Astrocyte (in vitro differentiated cells and primary cell): ENCODE data around the gene RPP25L. TPM values are rescaled to one million over a fixed set of nuclear protein-coding genes. Genes with fewer than 3 reads are reported as not detected.
A peak's percentile ranks its signal among the peaks of the same experiment; 100 is the strongest.

Experiments
- DNase-seq: peaks from one replicate; pipeline ENCODE4 v3.0.0-alpha.2; 2010; ENCODE audit warnings: low read depth
- FAIRE-seq: peaks from 2 replicates; lab custom pipeline; 2011; peaks lifted over from hg19 to GRCh38; lab: Jason Lieb, UNC
- H2AFZ ChIP-seq: 2 replicates; pipeline ENCODE4 v1.6.0; 2012; ENCODE audit warnings: low read depth, low read length, inconsistent platforms
- H3K27ac ChIP-seq: 2 replicates; pipeline ENCODE4 v1.5.1; 2011; ENCODE audit warnings: low read depth, low read length, inconsistent platforms
- H3K27me3 ChIP-seq: 2 replicates; pipeline ENCODE4 v1.6.0; 2011; ENCODE audit warnings: low read length, inconsistent platforms; ENCODE audit not compliant: insufficient read depth
- H3K36me3 ChIP-seq: 2 replicates; pipeline ENCODE4 v1.5.1; 2011; ENCODE audit warnings: low read length, inconsistent platforms; ENCODE audit not compliant: insufficient read depth
- H3K4me1 ChIP-seq: 2 replicates; pipeline ENCODE4 v1.5.1; 2011; ENCODE audit warnings: low read length, inconsistent platforms; ENCODE audit not compliant: insufficient read depth
- H3K4me2 ChIP-seq: 2 replicates; pipeline ENCODE4 v1.6.0; 2012; ENCODE audit warnings: low read length, inconsistent platforms
- H3K4me3 ChIP-seq: 2 replicates; pipeline ENCODE4 v1.5.1; 2011; ENCODE audit warnings: low read depth, mild to moderate bottlenecking, low read length, inconsistent platforms; ENCODE audit not compliant: insufficient read depth
- H3K79me2 ChIP-seq: 2 replicates; pipeline ENCODE4 v1.6.0; 2012; ENCODE audit warnings: mild to moderate bottlenecking, low read length, inconsistent platforms; ENCODE audit not compliant: insufficient read depth
- H3K9ac ChIP-seq: 2 replicates; pipeline ENCODE4 v1.6.0; 2012; ENCODE audit warnings: mild to moderate bottlenecking, low read length, inconsistent platforms
- H3K9me3 ChIP-seq: 2 replicates; pipeline ENCODE4 v1.5.1; 2012; ENCODE audit warnings: low read depth, mild to moderate bottlenecking, low read length, inconsistent platforms; ENCODE audit not compliant: insufficient read depth
- H4K20me1 ChIP-seq: 2 replicates; pipeline ENCODE4 v1.6.0; 2012; ENCODE audit warnings: low read length, inconsistent platforms; ENCODE audit not compliant: insufficient read depth
- H3K27ac Mint-ChIP-seq: one replicate; pipeline ENCODE4 v1.8.0; 2021; ENCODE audit warnings: mild to moderate bottlenecking, mixed read lengths; ENCODE audit not compliant: unreplicated experiment
- H3K27me3 Mint-ChIP-seq: one replicate; pipeline ENCODE4 v1.8.0; 2021; ENCODE audit warnings: low read depth, mixed read lengths; ENCODE audit not compliant: unreplicated experiment
- H3K36me3 Mint-ChIP-seq: one replicate; pipeline ENCODE4 v1.8.0; 2021; ENCODE audit warnings: low read depth, mixed read lengths; ENCODE audit not compliant: unreplicated experiment
- H3K4me1 Mint-ChIP-seq: one replicate; pipeline ENCODE4 v1.8.0; 2021; ENCODE audit warnings: low read depth, mixed read lengths; ENCODE audit not compliant: unreplicated experiment
- H3K4me3 Mint-ChIP-seq: one replicate; pipeline ENCODE4 v1.8.0; 2021; ENCODE audit warnings: mild to moderate bottlenecking, moderate library complexity, mixed read lengths; ENCODE audit not compliant: unreplicated experiment
- H3K9me3 Mint-ChIP-seq: one replicate; pipeline ENCODE4 v1.8.0; 2021; ENCODE audit warnings: mild to moderate bottlenecking, mixed read lengths; ENCODE audit not compliant: unreplicated experiment
- EZH2 ChIP-seq: IDR thresholded peaks from 2 replicates; pipeline ENCODE4 v1.6.1; 2012; ENCODE audit warnings: mild to moderate bottlenecking, low read length, inconsistent platforms; ENCODE audit not compliant: insufficient read depth
- total RNA-seq: library from RNA; stranded (reverse); gene quantifications from 2 replicates; pipeline ENCODE4 v1.2.1, GENCODE V29; 2021
- TF ChIP-seq, protein P1 (sequence below): IDR thresholded peaks from 2 replicates; pipeline ENCODE4 v1.5.1; 2011; ENCODE audit warnings: low read depth, mild to moderate bottlenecking, inconsistent platforms, low read length, moderate library complexity; ENCODE audit not compliant: insufficient read depth

The RPP25L gene
- total RNA-seq, 1 donor from 2014 or later, result 13.9 TPM

DNA sequence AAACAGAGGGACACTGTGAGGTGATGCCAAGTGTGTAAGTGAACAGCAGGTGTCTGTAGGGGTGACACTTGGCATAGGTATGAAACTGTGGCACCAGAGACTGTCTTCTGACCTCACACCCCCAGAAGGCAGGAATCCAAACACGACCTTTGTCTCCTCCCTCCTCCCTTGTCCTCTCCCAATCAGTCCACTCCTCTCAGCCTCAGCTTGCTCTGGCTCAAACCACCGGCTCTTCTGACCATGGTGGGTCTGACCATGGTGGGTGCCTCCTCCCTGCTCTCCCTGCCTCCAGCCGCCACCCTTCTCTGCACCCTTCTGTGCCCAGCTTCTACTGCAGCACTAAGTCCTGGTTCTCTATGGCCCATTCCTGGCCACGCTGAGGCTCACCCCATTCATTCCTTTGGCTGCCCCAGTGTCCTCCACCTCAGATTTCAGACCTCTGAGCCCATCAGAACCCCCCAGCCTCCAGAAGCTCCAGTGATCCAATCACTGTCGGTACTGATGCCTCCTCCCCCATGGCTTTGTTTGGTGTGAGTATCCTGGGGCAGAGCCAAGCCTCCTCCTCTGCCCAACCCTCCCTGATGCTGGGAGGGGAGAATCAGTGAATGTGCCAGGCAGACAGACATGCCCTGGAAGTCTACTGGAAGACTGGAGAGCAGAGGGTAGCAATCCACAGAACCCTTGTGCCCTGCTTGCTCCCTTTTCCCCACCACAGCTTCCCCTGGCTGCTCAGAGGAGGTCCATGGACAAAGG, 18.7 kb upstream of the RPP25L start:
- Histone ChIP-seq H3K79me2 (peaks cover 6% of the 10 kb centered on the region), H3K9ac (no peak overlapping the region), H3K27ac (no peak overlapping the region), H2AFZ (no peak overlapping the region), H3K27me3 (peaks cover 50% of the 10 kb centered on the region), H4K20me1 (peaks cover 26% of the 10 kb centered on the region), H3K4me1 (peaks cover 4% of the 10 kb centered on the region), H3K4me2 (no peak overlapping the region), H3K9me3 (no peaks in the 10 kb centered on the region), H3K4me3 (no peak overlapping the region), H3K36me3 (no peaks in the 10 kb centered on the region)
- TF ChIP-seq, protein P1, sequence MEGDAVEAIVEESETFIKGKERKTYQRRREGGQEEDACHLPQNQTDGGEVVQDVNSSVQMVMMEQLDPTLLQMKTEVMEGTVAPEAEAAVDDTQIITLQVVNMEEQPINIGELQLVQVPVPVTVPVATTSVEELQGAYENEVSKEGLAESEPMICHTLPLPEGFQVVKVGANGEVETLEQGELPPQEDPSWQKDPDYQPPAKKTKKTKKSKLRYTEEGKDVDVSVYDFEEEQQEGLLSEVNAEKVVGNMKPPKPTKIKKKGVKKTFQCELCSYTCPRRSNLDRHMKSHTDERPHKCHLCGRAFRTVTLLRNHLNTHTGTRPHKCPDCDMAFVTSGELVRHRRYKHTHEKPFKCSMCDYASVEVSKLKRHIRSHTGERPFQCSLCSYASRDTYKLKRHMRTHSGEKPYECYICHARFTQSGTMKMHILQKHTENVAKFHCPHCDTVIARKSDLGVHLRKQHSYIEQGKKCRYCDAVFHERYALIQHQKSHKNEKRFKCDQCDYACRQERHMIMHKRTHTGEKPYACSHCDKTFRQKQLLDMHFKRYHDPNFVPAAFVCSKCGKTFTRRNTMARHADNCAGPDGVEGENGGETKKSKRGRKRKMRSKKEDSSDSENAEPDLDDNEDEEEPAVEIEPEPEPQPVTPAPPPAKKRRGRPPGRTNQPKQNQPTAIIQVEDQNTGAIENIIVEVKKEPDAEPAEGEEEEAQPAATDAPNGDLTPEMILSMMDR, result no peak
- no peak for TF ChIP-seq EZH2
- FAIRE-seq (no peak), DNase-seq (no peak)
- no peak overlapping the region for H3K27ac Mint-ChIP-seq
- H3K27me3 Mint-ChIP-seq, result peaks cover 62% of the 10 kb centered on the region
- H3K9me3 Mint-ChIP-seq, result no peaks in the 10 kb centered on the region
- no peak overlapping the region for H3K4me3 Mint-ChIP-seq
- peaks cover 1% of the 10 kb centered on the region for H3K4me1 Mint-ChIP-seq
- peaks cover 3% of the 10 kb centered on the region for H3K36me3 Mint-ChIP-seq

DNA sequence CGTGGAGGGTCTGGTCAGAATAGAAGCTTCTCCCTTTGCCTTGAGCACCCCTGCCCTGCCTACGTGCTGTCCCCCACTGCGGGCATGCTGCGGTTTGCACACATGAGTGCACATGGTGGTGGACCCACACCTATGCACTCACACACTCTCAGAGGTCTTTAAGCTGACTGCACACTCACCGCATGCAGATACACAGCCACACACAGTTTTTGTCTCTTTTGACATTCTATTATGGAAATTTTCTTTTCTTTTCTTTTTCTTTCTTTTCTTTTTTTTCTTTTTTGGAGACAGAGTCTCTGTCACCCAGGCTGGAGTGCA, 17.6 kb upstream of the RPP25L start:
- peaks cover 15% of the 10 kb centered on the region for H4K20me1 ChIP-seq
- Mint-ChIP-seq H3K36me3 (no peaks in the 10 kb centered on the region), H3K4me1 (peaks cover 1% of the 10 kb centered on the region), H3K4me3 (peak overlapping the region; percentile 23), H3K9me3 (no peaks in the 10 kb centered on the region), H3K27ac (no peak overlapping the region), H3K27me3 (peaks cover 64% of the 10 kb centered on the region)
- TF ChIP-seq EZH2, result no peak
- no peak overlapping the region for H3K27ac ChIP-seq
- no peak for DNase-seq
- H3K9me3 ChIP-seq, result no peaks in the 10 kb centered on the region
- H3K36me3 ChIP-seq, result no peaks in the 10 kb centered on the region
- H3K4me3 ChIP-seq, result no peak overlapping the region
- peak overlapping the region; percentile 80 for H3K4me2 ChIP-seq
- peaks cover 60% of the 10 kb centered on the region for H3K27me3 ChIP-seq
- FAIRE-seq, result no peak
- H3K79me2 ChIP-seq, result no peaks in the 10 kb centered on the region
- no peak overlapping the region for H3K9ac ChIP-seq
- no peak overlapping the region for H2AFZ ChIP-seq
- peaks cover 4% of the 10 kb centered on the region for H3K4me1 ChIP-seq

DNA sequence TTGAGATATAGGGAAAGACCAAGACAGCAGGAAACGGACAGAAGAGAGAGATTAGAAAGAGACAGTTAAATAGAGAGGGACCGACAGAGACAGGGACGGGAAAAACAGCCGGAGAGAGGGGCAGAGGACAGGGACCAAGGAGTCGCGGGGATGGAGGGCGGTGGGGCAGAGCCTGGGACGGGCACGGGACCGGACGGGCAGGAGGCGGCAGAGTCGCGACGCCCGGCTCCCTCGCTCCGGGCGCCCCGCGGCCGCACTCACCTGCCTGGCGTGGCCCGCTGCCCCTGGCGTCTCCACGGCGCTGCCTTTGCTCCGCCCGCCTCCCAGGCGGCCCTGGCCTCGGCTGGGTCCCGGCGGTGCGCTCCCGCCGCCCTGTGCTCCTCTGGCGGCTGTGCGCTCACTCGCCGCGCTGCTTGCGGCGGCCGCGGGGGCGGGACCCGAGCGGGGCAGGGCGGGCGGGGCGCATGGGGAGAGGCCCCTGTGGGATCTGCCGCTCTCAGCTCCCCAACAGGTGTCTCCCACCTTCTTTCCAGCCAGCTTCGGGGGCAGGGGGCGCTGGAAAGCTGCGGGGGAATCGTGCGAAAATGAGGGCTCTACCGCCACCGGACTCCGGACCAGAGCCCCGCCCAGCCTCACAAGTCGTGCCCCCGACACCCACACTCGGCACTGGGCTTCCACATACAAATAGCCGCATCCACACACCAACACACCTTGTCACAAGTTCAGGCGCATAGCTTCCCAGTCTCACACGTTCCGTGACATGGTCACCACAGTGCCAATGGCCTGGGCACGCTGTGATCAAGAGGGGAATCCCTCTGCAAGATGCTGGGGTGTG, 17.0 kb upstream of the RPP25L start, which contains the start of gene ARID3C:
ARID3C (minus strand) TSS at position 411 of the 835 bp plus-strand sequence. CDS start 1,052 bp downstream, outside the sequence.
- H3K79me2 ChIP-seq, result no peaks in the 10 kb centered on the region
- no peaks in the 10 kb centered on the region for H3K36me3 Mint-ChIP-seq
- peaks cover 4% of the 10 kb centered on the region for H3K4me1 ChIP-seq
- no peak within 1 kb of the TSS for H3K27ac Mint-ChIP-seq
- H3K27me3 ChIP-seq, result peaks cover 64% of the 10 kb centered on the region
- FAIRE-seq, result no peak
- H3K4me3 Mint-ChIP-seq, result peak within 1 kb of the TSS; percentile 70
- H3K4me3 ChIP-seq, result peak within 1 kb of the TSS; percentile 37
- H2AFZ ChIP-seq, result peak within 1 kb of the TSS; percentile 52
- H3K27ac ChIP-seq, result no peak within 1 kb of the TSS
- TF ChIP-seq, protein P1, result no peak
- TF ChIP-seq EZH2, result peak; percentile 81
- DNase-seq, result no peak
- peaks cover 1% of the 10 kb centered on the region for H3K4me1 Mint-ChIP-seq
- H3K9ac ChIP-seq, result no peak within 1 kb of the TSS
- H3K27me3 Mint-ChIP-seq, result peaks cover 67% of the 10 kb centered on the region
- H3K9me3 Mint-ChIP-seq, result no peaks in the 10 kb centered on the region
- no peaks in the 10 kb centered on the region for H3K36me3 ChIP-seq
- peaks cover 9% of the 10 kb centered on the region for H4K20me1 ChIP-seq
- no peaks in the 10 kb centered on the region for H3K9me3 ChIP-seq
- peak within 1 kb of the TSS; percentile 80 for H3K4me2 ChIP-seq
